Right ventricle myocardium superior (tissue), 1 donor: ENCODE data around the gene EYS. TPM values are rescaled to one million over a fixed set of nuclear protein-coding genes. Genes with fewer than 3 reads are reported as not detected.
A peak's percentile ranks its signal among the peaks of the same experiment; 100 is the strongest.
"Not testable (repeated sequence)": the region's sequence is repeated elsewhere in the genome, so short reads cannot be mapped to it uniquely, and the experiment has no call there.

Experiments
- ATAC-seq: fragments of 200-7000 bp; cut with Tn5 transposase; one replicate; pipeline ENCODE4 v1.9.1; 2020; ENCODE audit warnings: mild to moderate bottlenecking; ENCODE audit not compliant: poor library complexity
- DNase-seq: peaks from one replicate; pipeline ENCODE4 v3.0.0-alpha.2; 2020
- intact Hi-C: fragments of 100-400 bp; cut with DNase I; formaldehyde crosslinking; loops from one replicate; pipeline ENCODE4 v1.11.2; 2022
- total RNA-seq: library from RNA; stranded (reverse); fragmentation: NEBNext Ultra II Directional; extraction: Animal tissue kit (Norgen Biotek cat#: 25700); gene quantifications from one replicate; pipeline ENCODE4 v1.2.1, GENCODE V29; 2021
- donor health status: DM: no; HTN: yes; CAD: no; lungs with severe emphysema.

The EYS gene
- total RNA-seq, 1 donor from 2014 or later = not detected

GRCh38 chr6:64046746-64047208 lies 1660.2 kb downstream of the EYS start:
- ATAC-seq = no peak
- DNase-seq = no peak
- intact Hi-C loops = no loop called here

- DNase-seq = no peak
- ATAC-seq = no peak
- intact Hi-C loops = no loop called here
These were observed 1665.7 kb downstream of the EYS start for GRCh38 chr6:64041373-64041772.

- no peak for ATAC-seq
- no peak for DNase-seq
- intact Hi-C loops = no loop called here
These were observed 1666.9 kb downstream of the EYS start for GRCh38 chr6:64040113-64040512.

GRCh38 chr6:64037427-64037826 lies 1669.6 kb downstream of the EYS start:
- intact Hi-C loops = no loop called here

GRCh38 chr6:64034910-64035655 lies 1671.9 kb downstream of the EYS start:
- ATAC-seq = no peak
- intact Hi-C loops = no loop called here
- DNase-seq = no peak

More at GRCh38 chr6:64037427-64037826, 1669.6 kb downstream of the EYS start:
- no peak for DNase-seq
- no peak for ATAC-seq

GRCh38 chr6:64034291-64034690 lies 1672.7 kb downstream of the EYS start:
- DNase-seq = no peak
- intact Hi-C loops = no loop called here
- ATAC-seq = no peak

- DNase-seq, ATAC-seq, intact Hi-C loops: not testable (repeated sequence)
These were observed 1675.9 kb downstream of the EYS start for GRCh38 chr6:64030950-64031618.

- intact Hi-C loops = no loop called here
- no peak for DNase-seq
- ATAC-seq = no peak
These were observed 1683.3 kb downstream of the EYS start for GRCh38 chr6:64023693-64024092.

GRCh38 chr6:64014595-64014994 lies 1692.4 kb downstream of the EYS start:
- intact Hi-C loops = no loop called here
- DNase-seq (no peak), ATAC-seq (no peak)

GRCh38 chr6:64013011-64013410 lies 1694.0 kb downstream of the EYS start:
- DNase-seq (no peak), ATAC-seq (peak; percentile 27)
- intact Hi-C loops = no loop called here

GRCh38 chr6:64012351-64013001 lies 1694.5 kb downstream of the EYS start:
- ATAC-seq (peak; percentile 86), DNase-seq (no peak)
- intact Hi-C loops = no loop called here

GRCh38 chr6:64010666-64011065 lies 1696.4 kb downstream of the EYS start:
- ATAC-seq (no peak), DNase-seq (no peak)
- intact Hi-C loops = no loop called here

- intact Hi-C loops = no loop called here
- DNase-seq = peak; percentile 45
- peak; percentile 70 for ATAC-seq
These were observed 1697.0 kb downstream of the EYS start for GRCh38 chr6:64010010-64010409.

GRCh38 chr6:64006246-64006645 lies 1700.8 kb downstream of the EYS start:
- ATAC-seq = no peak
- intact Hi-C loops = no loop called here
- DNase-seq = no peak

GRCh38 chr6:64000818-64001491 lies 1706.1 kb downstream of the EYS start:
- DNase-seq (no peak), ATAC-seq (peak; percentile 48)
- intact Hi-C loops = no loop called here

GRCh38 chr6:63999613-64000012 lies 1707.4 kb downstream of the EYS start:
- no peak for DNase-seq
- no peak for ATAC-seq
- intact Hi-C loops = no loop called here

- no peak for ATAC-seq
- intact Hi-C loops = no loop called here
- DNase-seq = no peak
These were observed 1708.0 kb downstream of the EYS start for GRCh38 chr6:63998991-63999390.

- intact Hi-C loops = no loop called here
- DNase-seq = no peak
- no peak for ATAC-seq
These were observed 1709.3 kb downstream of the EYS start for GRCh38 chr6:63997734-63998133.

GRCh38 chr6:63997221-63997620 lies 1709.8 kb downstream of the EYS start:
- intact Hi-C loops = no loop called here
- DNase-seq (no peak), ATAC-seq (no peak)
